BE2C (cell line): ENCODE measurements around the gene ZBTB8B.
A peak's percentile ranks its signal among the peaks of the same experiment; 100 is the strongest.
"Not testable (repeated sequence)": the region's sequence is repeated elsewhere in the genome, so short reads cannot be mapped to it uniquely, and the experiment has no call there.

ENCODE experiments used
- DNase-seq: peaks from one replicate; pipeline ENCODE4 v3.0.0-alpha.2; 2020
- H3K27me3 ChIP-seq: fragments of 250-450 bp; sonication (Bioruptor Pico); 2 replicates; pipeline ENCODE4 v1.5.1; 2020; ENCODE audit warnings: mild to moderate bottlenecking
- H3K36me3 ChIP-seq: fragments of 250-450 bp; sonication (Bioruptor Pico); 2 replicates; pipeline ENCODE4 v1.5.1; 2020; ENCODE audit warnings: mild to moderate bottlenecking
- H3K4me1 ChIP-seq: fragments of 250-450 bp; sonication (Bioruptor Pico); 2 replicates; pipeline ENCODE4 v1.5.1; 2020
- H3K4me3 ChIP-seq: 2 replicates; pipeline ENCODE4 v1.5.1; 2011; ENCODE audit warnings: low read depth, low read length
- H3K9me3 ChIP-seq: fragments of 250-450 bp; sonication (Bioruptor Pico); 2 replicates; pipeline ENCODE4 v1.5.1; 2020
- CTCF ChIP-seq: IDR thresholded peaks from 2 replicates; pipeline ENCODE4 v1.5.1; 2012; ENCODE audit warnings: mild to moderate bottlenecking, low read depth, low read length

The ZBTB8B gene

GRCh38 chr1:32431736-32432400, 33.0 kb upstream of the ZBTB8B start:
- Histone ChIP-seq H3K9me3 (no peaks in the 10 kb centered on the region), H3K4me1 (no peaks in the 10 kb centered on the region), H3K27me3 (no peaks in the 10 kb centered on the region), H3K36me3 (no peaks in the 10 kb centered on the region), H3K4me3 (no peak overlapping the region)
- no peak for DNase-seq
- TF ChIP-seq CTCF, result no peak

GRCh38 chr1:32438136-32438535, 26.7 kb upstream of the ZBTB8B start:
- Histone ChIP-seq H3K27me3 (no peaks in the 10 kb centered on the region), H3K36me3 (no peaks in the 10 kb centered on the region), H3K4me3 (no peak overlapping the region), H3K9me3 (no peaks in the 10 kb centered on the region), H3K4me1 (no peaks in the 10 kb centered on the region)
- DNase-seq, result no peak
- TF ChIP-seq CTCF, result no peak

- H3K4me1 ChIP-seq, result not testable (repeated sequence)
Measured at GRCh38 chr1:32438777-32439176, 26.1 kb upstream of the ZBTB8B start.

GRCh38 chr1:32441467-32441866, 23.4 kb upstream of the ZBTB8B start:
- H3K4me1 ChIP-seq, H3K9me3 ChIP-seq, H3K36me3 ChIP-seq, H3K27me3 ChIP-seq, H3K4me3 ChIP-seq, DNase-seq: not testable (repeated sequence)

More at GRCh38 chr1:32438777-32439176, 26.1 kb upstream of the ZBTB8B start:
- H3K27me3 ChIP-seq, H3K36me3 ChIP-seq, DNase-seq, H3K9me3 ChIP-seq, H3K4me3 ChIP-seq: not testable (repeated sequence)

GRCh38 chr1:32447469-32448185, 17.2 kb upstream of the ZBTB8B start:
- peak overlapping the region; percentile 41 for H3K4me3 ChIP-seq
- H3K36me3 ChIP-seq, result no peaks in the 10 kb centered on the region
- H3K4me1 ChIP-seq, result no peaks in the 10 kb centered on the region
- H3K9me3 ChIP-seq, result no peaks in the 10 kb centered on the region
- H3K27me3 ChIP-seq, result no peaks in the 10 kb centered on the region
- no peak for TF ChIP-seq CTCF
- DNase-seq, result no peak

GRCh38 chr1:32448186-32448772, 16.6 kb upstream of the ZBTB8B start:
- H3K4me3 ChIP-seq, result peak overlapping the region; percentile 41

More at GRCh38 chr1:32448186-32448772, 16.6 kb upstream of the ZBTB8B start:
- H3K9me3 ChIP-seq, H3K36me3 ChIP-seq, H3K27me3 ChIP-seq, H3K4me1 ChIP-seq: not testable (repeated sequence)
- peak; percentile 73 for DNase-seq
- peak; percentile 76 for TF ChIP-seq CTCF
